Measurements from ENCODE around the gene ANG. TPM values are rescaled to one million over a fixed set of nuclear protein-coding genes. Genes with fewer than 3 reads are reported as not detected.

ANG gene
- total RNA-seq, 1 experiment from 2014 or later = 7.4 TPM

- no peak for DNase-seq (ENCODE audit: low read depth)
Measured at GRCh38 chr14:20675669-20676068, 12.9 kb upstream of the ANG start.

GRCh38 chr14:20676072-20676471 is 12.5 kb upstream of the ANG start:
- DNase-seq (ENCODE audit: low read depth) = no peak

DNA sequence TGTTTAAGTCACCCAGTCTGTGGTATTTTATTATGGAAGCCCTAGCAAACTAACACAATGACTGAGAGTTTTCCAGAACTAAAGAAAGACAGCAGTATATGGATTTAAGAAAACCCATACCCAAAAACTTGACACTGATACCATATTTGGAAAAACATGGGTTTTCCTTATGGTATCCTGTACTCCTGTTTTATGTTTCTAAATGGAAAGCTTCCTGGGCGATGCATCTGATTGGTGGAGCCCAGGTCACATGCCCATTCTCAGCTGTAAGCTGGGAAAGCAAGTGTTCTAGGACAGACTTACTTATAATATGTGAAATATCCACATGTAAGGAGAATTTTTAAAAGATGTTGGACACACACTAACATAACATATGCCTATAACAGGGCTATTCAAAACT is 8.7 kb upstream of the ANG start:
- peak; percentile 69 for DNase-seq (ENCODE audit: low read depth)

GRCh38 chr14:20680363-20680762 is 8.2 kb upstream of the ANG start:
- DNase-seq (ENCODE audit: low read depth) = no peak

GRCh38 chr14:20680843-20681347 is 7.7 kb upstream of the ANG start:
- no peak for DNase-seq (ENCODE audit: low read depth)

DNA sequence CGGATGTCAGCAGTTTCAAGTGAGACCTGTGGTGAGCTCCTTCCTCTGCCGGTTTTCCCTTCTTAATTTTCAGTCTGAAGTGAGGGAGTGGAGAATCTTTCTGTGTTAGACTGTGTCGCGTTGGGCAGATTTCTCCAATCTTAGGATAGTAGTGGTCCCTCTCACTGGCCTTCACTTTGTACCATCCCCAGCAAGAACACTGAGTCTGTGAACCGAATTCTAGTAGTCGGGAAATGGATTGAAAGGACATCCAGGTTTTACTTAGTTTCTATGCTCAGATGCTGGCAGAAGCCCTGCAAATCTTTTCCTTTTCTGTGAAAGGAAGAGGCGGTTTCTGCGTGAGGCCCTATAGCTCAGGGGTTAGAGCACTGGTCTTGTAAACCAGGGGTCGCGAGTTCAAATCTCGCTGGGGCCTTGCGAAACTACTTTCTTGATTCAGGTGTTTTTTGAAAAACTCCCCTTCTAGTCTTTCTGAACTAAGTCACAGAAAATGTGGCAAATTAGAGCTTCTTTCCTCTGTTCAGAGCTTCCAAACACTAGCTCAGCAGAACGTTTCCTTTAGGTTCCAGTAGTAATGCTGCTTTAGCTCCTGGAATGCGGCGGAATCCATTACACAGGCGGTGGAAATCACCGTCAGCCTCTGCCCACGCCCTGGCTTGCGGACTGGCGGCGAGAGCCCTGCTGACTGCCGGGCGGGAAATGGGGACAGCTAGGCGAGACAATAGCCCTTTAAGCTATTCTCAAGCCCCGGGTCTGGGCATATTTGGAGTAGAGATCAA is 7.0 kb upstream of the ANG start:
- peak; percentile 81 for DNase-seq (ENCODE audit: low read depth)

DNA sequence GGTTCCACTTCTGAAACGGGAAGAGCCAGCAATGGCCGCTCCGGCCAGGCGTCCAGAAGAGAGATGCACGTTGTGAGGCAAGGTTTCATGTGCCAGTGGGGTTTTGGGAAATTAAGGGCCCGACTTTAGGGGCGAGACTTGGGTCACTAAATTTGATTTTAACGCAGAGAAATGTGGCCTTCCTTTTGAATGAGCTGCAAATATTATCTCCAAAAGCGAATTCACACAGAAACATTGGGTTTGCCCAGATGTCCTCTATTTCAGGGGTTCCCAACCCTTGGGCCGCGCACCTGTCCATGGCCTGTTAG is 6.5 kb upstream of the ANG start:
- no peak for DNase-seq (ENCODE audit: low read depth)

DNA sequence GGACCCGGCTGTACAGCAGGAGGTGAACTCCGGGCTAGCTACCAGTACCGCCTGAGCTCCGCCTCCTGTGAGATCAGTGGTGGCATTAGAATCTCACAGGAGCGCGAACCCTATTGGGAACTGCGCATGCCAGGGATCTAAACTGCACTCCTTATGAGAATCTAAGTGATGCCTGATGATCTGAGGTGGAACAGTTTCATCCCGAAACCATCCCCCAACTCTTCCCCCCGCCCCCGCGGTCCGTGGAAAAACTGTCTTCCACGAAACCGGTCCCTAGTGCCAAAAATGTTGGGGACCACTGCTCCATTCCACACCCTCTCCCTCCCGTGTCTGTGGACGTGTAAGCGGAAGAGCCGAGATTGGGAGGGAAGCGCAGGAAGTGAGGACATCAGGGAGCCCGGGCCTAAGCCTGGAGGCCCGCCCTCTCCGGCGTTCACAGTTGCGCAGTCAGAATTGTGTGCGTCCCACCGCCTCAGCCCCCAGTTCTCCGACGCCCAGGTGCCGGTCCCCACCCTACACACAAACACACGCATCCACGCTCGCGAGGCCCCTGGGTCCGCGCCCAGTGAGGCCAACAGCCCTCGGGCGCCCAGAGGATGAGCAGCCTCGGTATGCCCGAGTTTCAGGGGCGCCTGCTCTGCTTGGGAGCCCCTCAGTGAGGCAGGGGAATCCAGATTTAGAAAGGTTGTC is 6.0 kb upstream of the ANG start:
- peak; percentile 90 for DNase-seq (ENCODE audit: low read depth)

DNA sequence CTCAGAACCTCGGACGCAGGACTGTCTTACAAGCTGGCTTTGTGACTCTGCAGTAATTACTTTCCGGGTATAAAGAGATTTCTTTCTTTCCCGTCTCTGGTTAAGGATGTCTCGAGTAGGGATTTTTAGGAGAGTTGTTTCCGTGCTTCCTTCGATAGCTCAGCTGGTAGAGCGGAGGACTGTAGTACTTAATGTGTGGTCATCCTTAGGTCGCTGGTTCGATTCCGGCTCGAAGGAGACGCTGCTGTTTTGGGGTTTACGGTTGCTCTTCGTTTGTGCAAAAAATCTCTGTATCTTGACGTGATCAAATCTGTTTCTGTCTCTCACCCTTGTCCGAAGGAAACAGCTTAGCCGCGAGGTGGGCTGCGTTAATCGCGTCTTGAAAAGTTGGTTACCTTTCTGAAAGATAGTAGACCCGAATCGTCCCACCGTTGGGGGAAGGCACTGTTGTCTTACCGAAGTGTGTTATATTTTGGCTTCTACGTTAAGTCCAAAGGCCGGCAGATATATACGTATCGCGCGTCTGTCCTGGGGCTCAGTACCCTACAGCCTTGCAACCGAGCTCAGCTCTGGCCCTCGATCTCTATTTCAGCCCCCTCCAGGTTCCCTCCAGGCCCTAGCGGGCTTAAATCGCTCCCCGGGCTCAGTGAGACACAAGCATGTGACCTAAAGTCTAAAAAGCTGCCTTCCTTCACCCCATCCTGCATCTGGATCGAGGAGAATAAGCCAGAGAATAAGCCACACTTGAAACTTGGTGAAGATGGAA is 5.3 kb upstream of the ANG start:
- peak; percentile 82 for DNase-seq (ENCODE audit: low read depth)

DNA sequence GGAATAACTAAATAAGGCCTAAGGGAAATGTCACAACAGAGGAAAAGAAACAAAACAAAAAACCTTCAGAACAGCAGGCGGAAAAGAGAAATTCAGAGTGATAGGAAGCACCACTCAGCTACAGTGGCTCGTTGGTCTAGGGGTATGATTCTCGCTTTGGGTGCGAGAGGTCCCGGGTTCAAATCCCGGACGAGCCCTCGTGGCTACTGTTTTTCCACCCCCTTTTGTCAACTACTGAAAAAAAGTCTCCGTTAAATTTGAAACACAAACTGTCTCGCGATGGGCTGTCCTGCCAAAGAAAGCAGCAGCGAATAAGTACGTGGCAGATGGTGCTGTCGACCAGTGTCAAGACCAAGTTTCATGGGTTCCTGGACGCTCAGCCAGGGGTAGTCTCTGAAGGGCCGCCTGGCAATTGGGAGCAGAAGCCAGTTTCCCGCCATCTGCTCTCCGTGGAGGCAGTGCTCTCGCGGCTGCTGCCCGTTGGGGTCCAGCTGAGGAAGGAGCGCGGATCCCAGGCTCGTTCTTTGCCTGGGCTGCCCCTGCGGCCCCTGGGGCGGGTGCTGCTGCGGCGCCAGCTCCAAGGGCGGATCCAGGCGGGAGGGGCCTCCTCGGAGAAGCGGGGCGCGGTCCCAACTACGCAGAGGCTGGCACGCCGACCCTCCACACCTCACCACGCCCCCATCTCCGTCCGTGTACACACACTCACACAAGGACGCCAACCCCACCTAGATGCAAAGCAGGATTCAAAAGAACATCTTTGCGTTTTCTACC is 4.5 kb upstream of the ANG start, which contains the start of gene RNASE4:
Gene RNASE4, plus strand, starts transcription at position 670 of the 771 bp plus-strand sequence. CDS start 14,812 bp downstream, outside the sequence.
- peak; percentile 86 for DNase-seq (ENCODE audit: low read depth)

DNA sequence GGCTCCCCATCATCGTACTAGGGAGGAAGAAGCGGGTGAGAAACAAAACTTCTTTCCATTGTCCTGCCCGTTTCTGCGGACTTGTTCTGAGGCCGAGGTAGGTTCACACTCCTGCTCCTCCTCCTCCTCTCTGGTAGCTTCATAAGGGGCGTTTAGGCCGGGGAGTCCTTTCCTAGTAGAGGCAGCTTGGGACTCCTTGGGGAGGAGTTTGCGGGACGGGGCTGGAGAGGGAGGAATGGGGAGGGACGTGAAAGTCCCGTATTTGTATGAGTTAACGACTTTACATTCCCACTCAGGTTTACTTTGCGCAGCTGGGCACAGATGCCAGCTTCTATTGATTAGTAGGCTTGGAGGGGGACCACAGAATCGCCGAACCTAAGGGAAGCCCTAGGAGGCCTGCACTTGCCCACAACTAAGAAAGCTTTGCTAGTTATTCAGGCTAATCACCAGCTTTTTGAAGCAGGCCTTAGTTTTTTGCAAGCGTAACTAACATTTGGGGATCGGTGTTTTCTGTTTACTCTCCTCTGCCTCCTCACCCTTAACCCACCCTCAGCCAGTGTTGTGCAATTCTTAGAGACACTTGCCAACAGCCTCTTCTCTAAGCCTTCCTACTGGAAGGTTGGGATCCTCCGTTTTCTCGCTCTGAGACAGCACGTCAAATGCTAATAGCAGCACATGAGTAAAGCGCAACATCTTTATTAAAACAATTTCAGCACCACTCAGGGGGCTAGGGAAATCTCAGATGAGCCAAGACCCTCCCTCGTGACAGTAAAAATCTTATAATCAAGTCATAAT is 3.7 kb upstream of the ANG start:
- DNase-seq (ENCODE audit: low read depth) = peak; percentile 60

DNA sequence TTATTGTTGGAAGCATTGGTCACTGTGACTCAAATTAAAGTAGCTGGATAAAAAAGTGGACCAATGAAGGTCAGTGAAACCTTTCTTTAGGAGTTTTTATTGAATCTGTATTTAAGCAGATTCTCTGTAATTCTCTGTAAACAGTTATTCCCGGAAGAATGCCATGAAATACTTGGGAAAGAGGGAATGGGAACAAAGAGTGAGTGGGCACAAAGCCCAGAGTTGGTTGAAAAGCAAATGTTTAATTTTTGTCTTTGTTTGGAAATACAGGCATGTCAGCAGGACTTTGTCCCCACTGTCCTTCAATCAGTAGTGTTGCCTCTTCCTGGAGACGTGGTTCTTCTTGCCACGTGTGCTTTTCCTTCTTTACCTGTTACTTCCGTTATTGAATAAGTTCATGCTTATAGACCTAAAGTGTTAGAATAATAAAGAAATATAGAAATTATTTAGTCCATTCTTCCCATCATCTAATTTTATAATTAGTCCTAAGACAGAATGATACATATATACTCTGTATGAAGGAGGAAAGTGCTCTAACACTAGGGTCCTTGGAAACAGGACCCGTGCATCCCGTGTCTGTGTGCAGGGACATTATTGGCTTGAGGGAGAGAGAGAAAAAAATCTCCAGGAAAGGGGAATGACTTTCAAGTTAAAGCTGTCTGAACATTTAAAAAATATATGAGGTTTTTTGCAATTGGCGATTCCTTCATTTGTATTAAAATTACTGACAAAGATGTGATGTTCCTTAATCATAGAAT is 2.0 kb upstream of the ANG start:
- no peak for DNase-seq (ENCODE audit: low read depth)

DNA sequence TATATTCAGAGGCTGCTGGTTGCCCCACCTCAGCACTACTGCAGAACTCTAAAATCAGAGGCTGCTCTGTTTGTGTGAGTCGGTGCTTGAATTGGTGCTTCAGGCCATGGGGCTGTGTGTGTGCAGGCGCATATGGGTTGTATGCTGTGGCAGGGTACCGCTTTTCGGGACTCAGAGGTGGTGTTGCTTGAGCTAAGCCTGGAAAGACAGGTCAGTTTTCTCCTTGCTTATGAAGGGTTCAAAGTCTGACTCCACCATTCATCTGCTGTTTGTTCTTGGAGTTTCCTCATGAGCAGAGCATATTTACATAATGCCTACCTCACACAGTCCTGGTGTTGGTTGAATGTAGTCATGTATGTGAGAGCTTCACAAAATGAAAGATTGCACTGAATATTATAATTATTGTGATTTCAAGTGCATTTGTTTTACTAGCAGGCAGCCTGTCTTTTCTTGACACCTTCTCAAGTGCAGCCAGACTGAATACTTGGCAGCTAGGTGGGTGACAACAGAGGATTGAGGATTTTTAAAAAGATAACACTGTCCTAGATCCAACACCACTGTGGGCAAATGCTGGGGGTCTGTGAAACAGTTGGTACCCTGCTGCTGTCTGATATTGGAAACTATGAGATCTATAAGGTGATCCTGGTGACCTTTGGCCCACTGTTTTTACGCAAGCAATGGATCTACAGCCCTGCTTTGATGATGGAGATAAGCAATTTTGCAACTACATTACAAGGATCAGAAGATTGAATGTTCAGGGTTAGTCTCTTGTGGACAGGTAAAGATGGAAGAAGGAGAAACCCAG is 1.0 kb upstream of the ANG start:
- no peak for DNase-seq (ENCODE audit: low read depth)

- DNase-seq (ENCODE audit: low read depth) = peak; percentile 63
Measured at GRCh38 chr14:20690848-20691640, 2.5 kb downstream of the ANG start.

DNA sequence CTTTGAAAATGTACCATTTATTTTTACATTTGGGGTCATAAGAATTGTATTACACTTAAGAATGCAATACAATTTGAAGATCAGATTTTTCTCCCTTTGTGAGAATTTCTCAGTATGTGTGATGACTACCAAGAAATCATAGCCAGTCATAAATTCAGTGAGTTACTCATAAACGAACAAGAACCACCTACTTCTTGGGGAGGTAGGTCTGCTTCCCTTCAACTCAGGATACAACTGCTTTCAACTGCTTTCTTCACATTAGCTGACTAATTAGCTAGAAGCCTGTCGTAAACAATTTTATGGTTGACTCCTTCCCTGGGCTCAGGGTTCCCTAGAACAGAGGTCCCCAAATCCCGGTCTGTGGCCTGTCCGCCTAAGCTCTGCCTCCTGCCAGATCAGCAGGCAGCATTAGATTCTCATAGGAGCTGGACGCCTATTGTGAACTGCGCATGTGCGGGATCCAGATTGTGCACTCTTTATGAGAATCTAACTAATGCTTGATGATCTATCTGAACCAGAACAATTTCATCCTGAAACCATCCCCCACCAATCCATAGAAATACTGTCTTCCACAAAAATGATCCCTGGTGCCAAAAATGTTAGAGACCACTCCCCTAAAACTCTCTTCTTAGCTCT is 3.7 kb downstream of the ANG start:
- no peak for DNase-seq (ENCODE audit: low read depth)

GRCh38 chr14:20696764-20697163 is 8.2 kb downstream of the ANG start:
- no peak for DNase-seq (ENCODE audit: low read depth)

- DNase-seq (ENCODE audit: low read depth) = peak; percentile 57
Measured at GRCh38 chr14:20697273-20698017, 8.9 kb downstream of the ANG start.

Measured in RPMI7951 (cell line).